ENCODE results near the gene LRRC72.
A peak's percentile ranks its signal among the peaks of the same experiment; 100 is the strongest.
"Not testable (repeated sequence)": the region's sequence is repeated elsewhere in the genome, so short reads cannot be mapped to it uniquely, and the experiment has no call there.

Gene LRRC72

GRCh38 chr7:16524332-16524731 lies 2.3 kb upstream of the LRRC72 start:
- TF ChIP-seq CTCF (IDR thresholded peaks at IDR 0.05; ENCODE audit: low read depth, low read length) = no peak
- no peak for DNase-seq (ENCODE audit: low read depth in 2 of 2)
- H3K4me3 ChIP-seq (replicated peaks in 1 of 2; ENCODE audit: low read depth in 2 of 2, low read length in 2 of 2) = no peak overlapping the region

GRCh38 chr7:16528520-16528919 lies 1.9 kb downstream of the LRRC72 start:
- H3K4me3 ChIP-seq (replicated peaks in 1 of 2; ENCODE audit: low read depth in 2 of 2, low read length in 2 of 2) = no peak overlapping the region
- TF ChIP-seq CTCF (IDR thresholded peaks at IDR 0.05; ENCODE audit: low read depth, low read length) = no peak
- peak in 1 of 2 donors; percentile 44 for DNase-seq (ENCODE audit: low read depth in 2 of 2)

DNA sequence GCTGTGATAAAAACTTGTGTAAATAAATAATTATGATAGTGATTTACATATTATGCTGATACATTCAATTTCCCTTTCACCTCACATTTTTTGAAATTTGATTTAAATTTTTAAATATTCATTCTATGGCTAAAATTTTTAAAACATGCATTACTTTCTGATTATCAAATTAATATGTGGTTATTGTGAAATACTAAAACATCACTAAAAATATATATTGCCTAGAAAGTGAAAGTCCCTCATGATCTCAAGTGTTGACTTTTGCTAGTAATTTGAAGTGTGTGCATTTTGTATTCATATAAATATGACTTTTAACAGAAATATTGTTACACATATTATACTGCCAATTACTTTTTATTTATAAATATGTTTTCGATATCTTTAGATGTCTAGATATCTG lies 3.1 kb downstream of the LRRC72 start:
- DNase-seq (ENCODE audit: low read depth in 2 of 2) = no peak
- TF ChIP-seq CTCF (IDR thresholded peaks at IDR 0.05; ENCODE audit: low read depth, low read length) = no peak
- H3K4me3 ChIP-seq (replicated peaks in 1 of 2; ENCODE audit: low read depth in 2 of 2, low read length in 2 of 2) = no peak overlapping the region

- no peak overlapping the region for H3K4me3 ChIP-seq (replicated peaks in 1 of 2; ENCODE audit: low read depth in 2 of 2, low read length in 2 of 2)
- peak in 1 of 2 donors; percentile 20 for DNase-seq (ENCODE audit: low read depth in 2 of 2)
- no peak for TF ChIP-seq CTCF (IDR thresholded peaks at IDR 0.05; ENCODE audit: low read depth, low read length)
These were observed 5.1 kb downstream of the LRRC72 start for GRCh38 chr7:16531707-16532106.

- TF ChIP-seq CTCF (IDR thresholded peaks at IDR 0.05; ENCODE audit: low read depth, low read length) = no peak
- DNase-seq (ENCODE audit: low read depth in 2 of 2) = no peak
- no peak overlapping the region for H3K4me3 ChIP-seq (replicated peaks in 1 of 2; ENCODE audit: low read depth in 2 of 2, low read length in 2 of 2)
These were observed 5.6 kb downstream of the LRRC72 start for GRCh38 chr7:16532272-16532671.

- no peak for DNase-seq (ENCODE audit: low read depth in 2 of 2)
- TF ChIP-seq CTCF (IDR thresholded peaks at IDR 0.05; ENCODE audit: low read depth, low read length) = no peak
- no peak overlapping the region for H3K4me3 ChIP-seq (replicated peaks in 1 of 2; ENCODE audit: low read depth in 2 of 2, low read length in 2 of 2)
These were observed 8.9 kb downstream of the LRRC72 start for GRCh38 chr7:16535500-16535899.

- DNase-seq (ENCODE audit: low read depth in 2 of 2); H3K4me3 ChIP-seq (replicated peaks in 1 of 2; ENCODE audit: low read depth in 2 of 2, low read length in 2 of 2): not testable (repeated sequence)
These were observed 13.9 kb downstream of the LRRC72 start for GRCh38 chr7:16540559-16540958.
